GM21529 (cell line): ENCODE measurements around the gene FOXP1.

Source experiments
- ATAC-seq: cut with Tn5 transposase; IDR thresholded peaks from one replicate; pipeline ENCODE4 v1.9.1; 2021; ENCODE audit not compliant: unreplicated experiment

Gene FOXP1

DNA sequence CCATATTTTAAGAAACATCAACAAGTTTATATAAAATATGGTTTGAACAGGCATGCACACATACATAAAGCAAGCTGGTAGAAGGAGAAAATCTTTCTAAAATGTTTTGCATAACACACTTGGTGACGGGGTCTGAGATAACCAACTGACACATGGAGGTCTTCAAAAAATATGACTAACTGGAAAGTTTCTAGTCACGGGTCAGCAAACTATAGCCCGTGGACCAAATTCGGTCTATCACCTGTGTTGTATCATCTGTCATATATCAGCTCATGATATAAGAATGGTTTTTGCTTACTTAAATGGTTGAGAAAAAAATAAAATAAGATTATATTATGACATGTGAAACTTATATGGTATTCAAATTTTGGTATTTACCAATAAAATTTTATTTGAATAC is 465.1 kb downstream of the FOXP1 start:
- no peak for ATAC-seq

DNA sequence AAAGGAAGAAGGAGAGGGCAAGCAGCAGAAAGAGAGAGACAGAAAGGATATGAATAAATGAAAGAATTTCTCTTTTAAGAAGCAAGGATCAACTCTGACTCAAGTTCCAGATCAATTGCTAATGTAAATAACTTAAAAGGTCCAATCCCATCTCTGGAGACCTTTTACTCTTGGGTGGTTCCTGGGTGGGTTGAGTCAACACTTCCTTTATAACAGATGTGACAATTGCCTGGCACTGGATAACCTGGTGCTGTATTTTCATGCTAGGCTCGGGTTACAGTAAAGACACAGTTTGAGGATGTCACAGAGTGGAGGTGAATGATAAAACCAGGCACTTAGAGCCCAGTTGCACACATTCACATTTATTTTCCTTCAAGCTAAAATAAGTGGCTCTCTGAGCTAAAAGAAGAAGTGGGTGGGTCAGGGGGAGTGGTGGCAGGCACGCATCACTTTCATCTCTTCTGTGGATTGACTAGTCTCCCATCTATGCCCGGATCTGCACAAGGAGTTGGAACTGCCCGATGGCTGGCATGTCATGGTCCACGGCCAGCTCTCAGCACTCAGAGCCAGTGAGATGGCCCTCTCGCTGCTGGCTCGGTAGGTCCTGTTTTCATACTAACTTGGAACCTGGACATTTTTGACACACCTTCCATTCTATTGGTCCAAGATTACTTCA is 465.8 kb downstream of the FOXP1 start:
- no peak for ATAC-seq

DNA sequence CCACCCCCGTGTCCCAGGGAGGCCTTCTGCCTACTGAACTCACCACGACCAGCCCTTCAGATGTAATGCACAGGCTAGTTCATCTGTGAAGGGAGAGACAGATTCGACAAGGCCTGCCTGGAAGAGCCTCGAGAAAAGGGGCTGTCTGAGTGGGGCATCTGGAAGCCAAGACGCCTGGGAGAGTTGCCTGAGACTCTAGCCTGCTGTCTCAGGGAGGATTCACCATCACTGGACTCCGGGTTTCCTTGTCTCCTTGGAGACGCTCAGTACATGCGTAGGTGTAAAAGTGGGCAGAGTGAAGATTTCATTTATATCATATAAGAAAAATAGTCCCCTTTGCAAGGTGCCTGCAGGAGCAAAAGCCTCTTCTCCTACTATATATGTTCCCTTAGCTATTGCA is 468.9 kb downstream of the FOXP1 start:
- ATAC-seq = no peak

DNA sequence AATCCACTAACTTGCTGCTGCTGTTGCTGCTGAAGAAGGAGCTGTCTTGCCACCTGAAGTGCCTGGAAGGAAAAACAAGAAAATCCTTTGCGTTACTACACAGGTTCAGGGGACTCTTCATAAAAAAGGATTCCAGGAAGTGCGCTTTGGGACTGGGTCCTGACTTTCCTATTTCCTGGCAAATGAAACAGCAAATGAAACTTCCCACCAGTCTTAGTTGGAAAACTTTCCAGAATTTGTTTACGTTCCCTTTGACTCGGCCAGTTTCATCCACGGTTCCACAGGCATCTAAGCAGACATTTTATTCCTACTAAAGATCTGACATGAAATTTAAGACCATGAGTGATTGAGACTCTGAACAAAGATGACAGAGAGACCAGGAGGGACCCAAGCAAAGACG is 471.0 kb downstream of the FOXP1 start:
- ATAC-seq = no peak

DNA sequence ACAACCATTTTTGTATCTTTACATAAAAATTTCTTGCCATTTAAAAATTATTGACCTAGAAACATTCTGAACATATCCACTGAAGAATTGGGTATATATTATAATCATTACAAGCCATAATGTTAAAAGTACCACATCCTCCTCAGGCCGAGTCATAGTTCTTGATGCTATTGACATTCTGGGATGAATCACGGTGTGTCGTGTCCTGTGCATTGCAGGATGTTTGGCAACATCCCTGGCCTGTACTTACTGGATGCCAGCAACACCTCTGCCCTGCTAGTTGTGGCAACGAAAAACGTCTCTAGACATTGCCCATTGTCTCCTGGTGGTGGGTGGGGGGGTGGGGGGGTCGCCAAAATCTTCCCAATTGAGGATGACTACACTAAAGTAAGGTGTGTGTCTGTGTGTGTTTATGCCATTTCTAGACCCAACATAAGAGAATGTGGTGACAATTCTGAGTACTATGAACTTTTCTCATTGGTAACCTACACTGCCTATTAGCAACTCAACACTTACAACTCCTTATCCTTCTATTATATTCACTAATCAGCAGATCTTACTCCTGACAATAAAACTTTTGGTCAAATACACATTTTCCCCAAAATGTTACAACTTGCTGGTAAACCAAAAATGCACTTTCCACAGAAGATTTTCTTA is 471.6 kb downstream of the FOXP1 start:
- ATAC-seq = no peak

DNA sequence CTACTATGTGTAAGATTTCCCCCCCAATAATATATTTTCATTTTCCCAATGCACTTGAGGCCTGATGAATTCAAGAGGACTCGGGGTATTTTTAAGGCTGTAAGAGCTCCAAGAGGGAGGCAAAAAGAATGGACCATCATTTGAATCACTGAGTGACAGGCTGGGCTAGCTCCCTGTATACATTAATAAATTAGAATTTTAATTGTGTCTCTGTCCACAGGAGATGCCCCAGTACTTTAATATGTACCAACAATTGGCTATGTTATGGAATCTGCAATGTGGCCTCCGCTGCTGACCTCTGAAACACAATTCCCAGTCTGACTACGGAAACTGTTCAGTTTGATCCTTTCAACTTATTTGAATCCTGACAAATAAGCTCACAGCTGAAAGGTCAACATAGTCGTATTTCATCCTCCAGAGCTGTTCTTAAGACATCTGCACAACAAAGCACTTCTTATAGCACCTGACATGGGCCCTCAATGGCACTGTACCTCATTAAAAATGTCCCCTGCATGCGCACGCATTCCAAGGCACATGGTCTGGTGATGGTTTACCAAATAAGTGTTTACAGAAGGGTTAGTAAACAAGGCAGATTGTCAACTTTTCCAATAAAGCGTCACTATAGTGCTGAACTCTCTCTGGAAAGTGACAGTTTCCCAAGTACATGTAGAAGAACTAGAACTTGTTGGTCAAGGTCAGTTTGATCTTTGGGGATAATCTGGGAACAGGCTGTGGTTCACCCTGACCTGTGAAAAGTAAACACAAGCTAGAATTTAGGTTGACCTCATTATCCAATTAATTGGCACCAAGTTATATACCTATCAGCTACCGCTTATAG is 472.9 kb downstream of the FOXP1 start:
- ATAC-seq = no peak

DNA sequence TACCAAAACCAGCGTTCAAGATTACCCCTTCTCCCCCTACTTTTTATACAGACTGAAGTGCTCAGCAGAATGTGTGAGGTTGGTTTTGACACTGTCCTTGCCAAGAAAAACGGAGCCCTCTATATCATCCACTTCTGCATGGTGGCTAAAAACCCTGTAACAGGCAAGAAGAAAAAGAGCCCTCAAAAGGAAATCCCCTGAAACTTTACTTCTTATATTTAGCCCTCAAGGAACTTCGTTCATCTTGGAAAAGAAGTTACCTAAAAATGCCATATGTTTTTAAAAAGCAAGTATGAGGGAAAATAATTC is 473.6 kb downstream of the FOXP1 start:
- ATAC-seq = no peak

DNA sequence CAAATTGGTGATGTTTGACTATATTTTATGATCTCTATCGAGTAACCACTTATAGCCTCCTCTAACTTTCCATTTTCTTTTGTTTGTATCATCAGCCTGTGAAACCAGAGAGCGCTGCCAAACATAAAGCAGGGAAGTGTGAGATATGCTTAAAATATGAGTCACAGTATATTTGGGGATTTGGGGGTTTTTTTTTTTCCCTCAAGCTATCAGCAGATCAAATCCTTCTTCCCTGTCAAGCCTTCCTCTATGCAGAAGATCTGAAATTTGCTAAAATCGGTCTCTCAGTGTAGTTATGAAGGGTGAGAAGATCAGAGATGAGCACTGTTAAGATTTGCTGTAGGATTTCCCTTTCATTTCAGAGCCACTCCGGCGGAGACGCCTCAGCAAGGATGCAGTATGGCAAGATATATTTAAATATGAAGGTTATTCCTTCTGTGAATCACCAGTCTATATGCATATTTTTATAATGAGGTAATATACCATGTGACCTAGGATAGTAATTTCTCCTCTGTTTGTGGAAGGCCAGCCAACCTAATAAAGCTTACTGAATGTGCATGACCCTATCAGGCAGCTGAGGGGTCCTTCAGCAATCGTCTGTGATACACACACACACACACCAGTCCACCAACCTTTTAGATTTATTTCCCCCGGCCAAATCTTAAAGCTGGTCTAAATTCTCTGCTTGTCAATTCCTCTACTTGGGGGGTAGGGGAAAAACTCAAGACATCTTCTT is 474.1 kb downstream of the FOXP1 start:
- no peak for ATAC-seq

DNA sequence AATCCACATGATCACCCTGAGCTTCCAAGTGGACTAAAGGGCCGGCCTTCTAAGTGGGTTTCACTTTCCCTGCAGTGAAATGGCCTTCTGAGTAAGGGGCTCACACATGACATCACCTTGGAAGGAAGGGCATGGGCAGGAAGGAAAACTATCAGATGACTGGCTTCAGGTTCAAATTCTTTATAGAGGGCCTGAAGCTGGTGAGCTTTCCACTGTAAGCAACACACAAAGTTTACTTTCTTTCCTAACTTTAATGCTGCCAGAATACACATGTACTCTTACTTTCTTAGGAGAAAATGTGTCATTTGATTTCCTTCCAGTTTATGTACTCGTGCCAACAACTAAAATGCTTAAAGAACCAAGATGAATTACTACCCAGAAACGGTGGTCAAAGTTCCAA is 475.6 kb downstream of the FOXP1 start:
- ATAC-seq = no peak

DNA sequence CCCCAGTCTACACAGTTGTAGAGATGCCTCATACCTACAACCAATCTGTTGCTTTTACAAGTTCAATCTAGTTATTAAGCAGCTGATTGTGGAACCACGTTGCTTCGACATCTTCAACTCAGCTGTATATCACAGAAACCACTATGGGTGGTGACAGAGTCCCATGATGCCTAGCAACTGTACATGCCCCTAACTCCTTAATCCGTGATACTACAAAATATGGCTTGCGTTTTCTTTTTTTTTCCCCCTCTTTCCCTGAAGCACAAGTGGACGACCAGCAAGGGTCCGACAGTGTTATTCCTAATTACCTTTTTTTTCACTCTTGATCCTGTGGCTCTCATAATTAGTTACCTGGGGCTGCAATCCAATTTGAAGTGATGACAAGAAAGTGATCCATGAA is 478.6 kb downstream of the FOXP1 start:
- no peak for ATAC-seq

DNA sequence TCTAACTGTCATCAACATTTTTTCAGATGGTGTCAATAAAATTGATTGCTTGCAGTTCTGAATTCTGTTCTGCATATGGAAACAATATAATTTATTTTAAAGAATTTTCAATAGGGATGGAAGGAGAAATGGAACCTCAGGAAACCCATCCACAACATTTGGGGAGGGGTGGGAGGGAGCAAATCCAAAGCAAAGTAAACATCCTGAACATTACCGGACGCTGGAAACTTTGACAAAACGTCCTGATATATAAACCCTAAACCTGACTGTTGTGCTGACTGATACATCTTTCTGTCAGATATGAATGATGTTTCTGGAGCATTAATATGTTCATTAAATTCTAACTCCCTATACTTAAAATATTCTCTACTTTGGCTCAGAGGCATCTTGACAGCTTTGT is 479.0 kb downstream of the FOXP1 start:
- ATAC-seq = no peak

DNA sequence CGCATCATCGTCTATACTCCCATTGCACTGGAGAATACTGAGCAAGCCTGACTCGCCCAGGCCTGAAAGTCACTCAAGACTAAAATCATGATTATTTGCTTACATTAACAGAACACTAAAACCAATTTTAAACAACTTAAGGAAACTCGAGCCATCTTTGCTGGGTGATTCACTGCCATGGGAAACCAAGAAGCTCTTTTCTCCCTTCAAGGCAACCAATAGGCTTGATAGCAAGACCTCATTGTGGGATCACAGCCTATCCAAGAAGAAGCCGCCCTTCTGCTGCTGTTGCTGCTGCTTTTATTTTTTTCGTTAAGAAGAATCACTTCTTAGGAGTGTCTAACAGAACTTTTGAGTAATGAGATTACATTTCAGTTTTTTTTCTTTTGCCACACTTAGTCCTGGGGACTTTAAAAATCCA is 479.4 kb downstream of the FOXP1 start:
- ATAC-seq = no peak

DNA sequence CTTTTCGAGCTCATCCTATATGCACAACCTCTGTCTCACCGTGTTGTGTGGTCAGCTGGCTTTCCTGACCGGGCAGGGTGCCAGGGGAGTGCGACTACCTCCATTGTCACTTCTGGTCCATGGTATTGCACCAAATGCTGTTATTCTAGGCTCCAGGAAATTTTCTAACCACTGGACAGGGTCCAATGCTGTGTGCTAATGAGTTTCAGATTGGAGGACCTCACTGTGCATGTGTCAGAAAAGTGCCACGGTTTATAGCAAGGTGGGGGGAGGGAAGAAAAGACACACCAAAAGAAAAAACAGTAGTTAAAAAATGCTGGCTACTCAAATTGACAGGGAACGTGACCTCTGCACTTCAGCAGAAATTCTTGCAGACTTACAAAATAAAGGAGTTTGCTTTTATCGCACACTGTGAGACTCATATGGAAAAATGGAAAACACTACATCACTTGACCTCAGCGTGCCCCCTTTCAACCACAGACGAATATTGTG is 480.1 kb downstream of the FOXP1 start:
- ATAC-seq = no peak

DNA sequence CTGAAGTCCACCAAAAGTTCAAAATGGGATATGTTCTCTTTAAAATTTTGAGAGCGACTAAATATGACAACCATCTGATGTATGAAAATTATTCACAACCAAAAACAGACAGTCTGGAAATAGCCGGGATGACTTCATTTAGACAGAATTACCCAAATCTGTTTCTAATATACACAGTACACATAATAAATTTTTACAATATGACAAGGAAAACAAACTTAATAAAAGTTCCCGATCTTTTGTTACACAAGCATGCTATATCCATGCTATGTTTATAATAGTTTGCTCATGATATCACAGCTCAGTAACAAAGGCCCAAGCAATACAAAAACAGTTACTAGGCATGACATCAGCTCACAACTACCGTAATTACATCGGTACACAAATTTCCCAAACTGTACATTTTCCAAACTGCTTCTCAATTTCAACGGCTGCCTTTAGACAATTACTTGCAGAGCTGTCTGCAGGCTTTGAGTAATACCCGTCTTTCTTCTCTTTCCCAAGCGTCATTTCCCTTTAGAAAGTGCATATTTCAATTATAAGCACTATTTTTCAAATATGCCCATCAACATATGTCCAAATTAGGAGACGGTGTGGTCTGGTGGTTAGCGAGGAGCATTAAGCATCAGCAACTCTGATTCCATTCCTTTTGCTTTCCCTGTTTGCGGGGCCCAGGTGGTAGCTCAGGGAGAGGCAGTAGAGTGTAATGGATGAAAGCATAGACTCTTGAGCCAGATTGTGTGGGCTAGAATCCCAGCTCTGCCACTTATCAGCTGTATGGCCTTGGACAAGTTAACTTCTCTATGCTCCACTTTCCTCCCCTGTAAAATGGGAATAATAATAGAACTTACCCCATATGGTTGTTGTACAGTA is 481.2 kb downstream of the FOXP1 start:
- no peak for ATAC-seq

DNA sequence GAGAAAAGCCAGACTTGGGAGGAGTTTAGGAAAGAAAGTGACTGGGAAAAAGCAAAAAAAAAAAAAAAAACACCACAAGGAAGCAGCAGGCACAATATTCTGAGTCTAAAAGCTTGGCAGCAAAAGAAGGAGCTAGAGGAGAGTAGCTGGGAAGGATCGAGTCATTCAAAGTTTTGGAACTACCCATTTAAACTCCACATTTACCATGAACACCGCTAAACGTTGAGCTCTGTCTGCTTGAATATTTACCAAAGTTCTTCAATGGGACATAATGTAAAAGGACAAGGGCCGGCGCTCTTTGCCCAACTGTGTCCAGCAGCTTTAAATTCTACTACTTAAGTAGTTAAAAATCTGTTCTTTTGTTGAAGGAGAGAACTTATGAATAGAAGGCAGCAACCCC is 481.9 kb downstream of the FOXP1 start:
- no peak for ATAC-seq

DNA sequence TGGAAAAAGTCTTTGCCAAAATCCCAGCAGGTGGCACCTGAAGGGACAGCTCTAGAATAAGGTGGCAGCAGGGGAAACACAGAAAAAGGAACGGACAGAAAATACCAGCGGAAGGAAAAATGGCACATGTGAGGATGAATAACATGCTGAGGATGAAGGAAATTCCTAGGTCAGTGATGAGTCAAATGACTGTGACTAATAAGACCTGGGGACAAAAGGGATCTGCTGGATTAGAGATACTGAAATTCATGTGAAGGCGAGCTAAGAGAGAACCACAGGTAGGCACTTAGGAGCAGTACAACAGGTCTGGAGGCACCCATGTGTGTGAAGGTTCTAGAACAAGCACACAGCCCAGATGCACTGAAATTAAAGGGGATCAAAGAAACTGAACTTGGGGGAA is 482.5 kb downstream of the FOXP1 start:
- no peak for ATAC-seq

DNA sequence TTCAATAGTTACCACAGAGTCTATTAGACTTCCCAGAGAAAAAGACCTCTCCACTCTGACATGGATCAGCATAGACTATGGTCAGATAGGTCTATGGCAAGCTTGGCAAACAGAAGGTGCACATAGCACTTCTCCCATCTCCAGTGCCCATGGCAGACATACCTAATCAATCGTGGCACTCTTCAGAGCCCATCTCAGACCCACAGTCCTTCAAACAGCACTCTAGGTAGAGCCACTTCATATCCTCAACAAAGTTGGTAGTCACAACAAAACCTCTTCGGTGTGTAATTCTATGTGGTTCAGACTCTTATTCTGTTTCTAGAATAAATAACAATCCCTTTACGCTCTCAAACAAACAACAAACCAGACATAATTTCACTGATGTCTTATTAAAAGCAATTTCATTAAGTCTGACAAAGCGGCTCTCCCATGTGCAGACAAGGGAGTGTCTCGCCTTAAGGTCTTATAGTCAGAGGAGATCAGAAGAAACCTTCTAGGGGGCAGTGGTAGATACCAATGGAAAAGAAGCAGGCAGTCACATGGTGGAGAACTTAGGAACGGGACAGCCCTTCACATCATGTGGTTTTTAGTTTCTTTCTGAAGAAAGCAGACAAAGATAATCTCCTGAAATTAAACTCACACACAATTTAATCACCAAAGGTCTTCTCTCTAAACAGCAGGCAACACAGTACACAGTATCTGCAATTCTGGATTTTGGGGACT is 483.4 kb downstream of the FOXP1 start:
- no peak for ATAC-seq

DNA sequence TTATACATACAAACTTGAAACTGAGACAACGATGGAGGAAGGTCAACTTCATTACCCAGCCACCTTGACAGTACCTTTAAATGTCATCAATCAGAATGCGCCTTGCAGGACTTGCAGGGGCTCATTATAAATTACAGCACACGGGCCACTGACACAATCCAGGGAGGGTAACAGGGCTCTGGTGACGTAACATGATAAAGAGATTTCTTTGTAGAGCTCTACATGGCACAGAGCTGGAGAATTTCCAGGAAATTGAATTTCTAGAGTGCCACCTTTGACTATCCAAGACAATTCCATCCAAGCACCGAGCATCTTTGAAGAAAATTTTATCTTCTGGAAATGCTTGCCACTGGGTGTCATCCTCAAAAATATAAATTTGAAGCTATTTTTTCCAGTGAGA is 486.0 kb downstream of the FOXP1 start:
- no peak for ATAC-seq

DNA sequence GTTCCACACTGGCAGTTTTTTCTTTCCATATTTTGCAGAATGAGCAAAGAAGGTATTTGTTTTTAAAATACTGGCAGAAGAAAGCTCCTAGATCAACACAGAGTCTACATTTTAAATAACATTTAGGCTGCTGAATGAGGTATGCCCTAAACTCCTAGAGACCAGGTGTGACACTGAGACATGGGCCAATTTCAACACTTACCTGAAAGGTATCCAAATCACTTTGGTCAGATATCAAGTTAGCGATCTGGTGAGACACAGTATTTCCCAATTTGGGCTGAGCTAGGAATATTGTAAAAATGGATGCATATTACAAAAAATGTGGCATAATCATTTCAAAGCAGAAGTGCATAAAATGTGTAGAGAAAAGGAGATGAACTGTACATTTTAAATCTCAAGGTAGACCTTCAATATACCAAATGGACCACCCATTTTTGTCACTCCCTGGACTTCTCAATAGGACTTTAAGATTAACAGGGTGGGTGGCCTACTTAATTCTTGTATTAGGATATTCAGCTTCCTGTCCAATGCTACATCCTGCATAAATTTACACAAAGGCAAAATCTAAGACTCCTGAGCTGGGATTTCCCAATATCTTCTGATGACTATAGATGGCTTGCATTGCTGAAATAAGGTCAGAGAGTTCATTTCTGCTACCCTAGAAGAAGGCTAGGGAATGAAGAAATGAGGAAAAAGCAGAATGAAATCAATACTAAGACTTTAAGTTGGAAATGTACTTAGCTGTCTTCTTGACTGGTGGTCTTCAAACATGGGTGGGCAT is 487.8 kb downstream of the FOXP1 start:
- no peak for ATAC-seq
